H1 (cell line): ENCODE data around the gene DGKI. TPM values are rescaled to one million over a fixed set of nuclear protein-coding genes. Genes with fewer than 3 reads are reported as not detected.

Experiments
- CHD7 ChIP-seq: fragments of 300-600 bp; sonication (generic); IDR thresholded peaks from 2 replicates; pipeline ENCODE4 v1.7.1; 2012; ENCODE audit warnings: low read length, moderate library complexity, mild to moderate bottlenecking, inconsistent platforms; ENCODE audit not compliant: insufficient replicate concordance
- KDM5A ChIP-seq: fragments of 200-600 bp; IDR thresholded peaks from 2 replicates; pipeline ENCODE4 v1.7.1; 2012; ENCODE audit warnings: mild to moderate bottlenecking, low read length, inconsistent platforms, mixed read lengths
- SP1 ChIP-seq: IDR thresholded peaks from 2 replicates; pipeline ENCODE4 v1.6.1; 2011; ENCODE audit warnings: low read depth, low read length
- SP2 ChIP-seq: IDR thresholded peaks from 2 replicates; pipeline ENCODE4 v1.6.1; 2012; ENCODE audit warnings: mild to moderate bottlenecking, low read length, inconsistent platforms
- polyA plus RNA-seq, 7 experiments: library from polyadenylated mRNA; depleted of rRNA in 3 of 7; stranded (reverse) in 5 of 7; unstranded in 2 of 7; fragments of >200 nt in 5 of 7; fragments of 200-250 nt in 2 of 7; gene quantifications; 1 replicate in 5 of 7; 2 replicates in 1 of 7; 4 replicates in 1 of 7; pipeline versions ENCODE4 v1.2.1 to v1.2.3, GENCODE V29; 2011 to 2013; ENCODE audit warnings: missing spikeins in 2 of 7, mixed read lengths in 2 of 7
- total RNA-seq: library from RNA; stranded (reverse); fragmentation: NEBNext Ultra II Directional; extraction: Animal tissue kit (Norgen Biotek cat#: 25700); gene quantifications from 2 replicates; pipeline ENCODE4 v1.2.1, GENCODE V29; 2021

Gene DGKI
- total and polyA plus RNA-seq, 2 of the 8 experiments (the other 6 are each of a cell fraction or from before 2014, with no cell fraction given) = 0.20 to 0.71 TPM

DNA sequence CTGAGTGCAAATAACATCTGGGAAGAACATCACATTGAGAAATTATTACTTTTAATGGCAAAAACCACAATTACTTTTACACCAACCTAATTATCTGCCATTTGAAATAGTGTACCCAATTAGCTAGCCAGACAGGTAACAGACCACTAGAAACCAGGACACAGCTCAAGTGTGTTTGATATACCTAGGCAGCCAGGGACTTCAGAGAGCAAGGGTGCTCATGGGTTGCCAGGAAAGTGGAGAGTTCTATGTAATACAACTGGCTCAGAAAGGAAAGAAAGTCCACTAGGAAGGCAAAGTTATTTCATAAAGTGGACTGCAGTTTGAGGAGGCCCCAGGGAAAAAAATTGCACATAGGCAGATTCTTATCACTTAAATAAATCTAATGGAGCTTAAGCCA, 453.2 kb downstream of the DGKI start (continued):
- TF ChIP-seq CHD7 (no peak), SP1 (no peak), SP2 (no peak), KDM5A (no peak)
